ENCODE data around the gene QRFP.

Gene QRFP

DNA sequence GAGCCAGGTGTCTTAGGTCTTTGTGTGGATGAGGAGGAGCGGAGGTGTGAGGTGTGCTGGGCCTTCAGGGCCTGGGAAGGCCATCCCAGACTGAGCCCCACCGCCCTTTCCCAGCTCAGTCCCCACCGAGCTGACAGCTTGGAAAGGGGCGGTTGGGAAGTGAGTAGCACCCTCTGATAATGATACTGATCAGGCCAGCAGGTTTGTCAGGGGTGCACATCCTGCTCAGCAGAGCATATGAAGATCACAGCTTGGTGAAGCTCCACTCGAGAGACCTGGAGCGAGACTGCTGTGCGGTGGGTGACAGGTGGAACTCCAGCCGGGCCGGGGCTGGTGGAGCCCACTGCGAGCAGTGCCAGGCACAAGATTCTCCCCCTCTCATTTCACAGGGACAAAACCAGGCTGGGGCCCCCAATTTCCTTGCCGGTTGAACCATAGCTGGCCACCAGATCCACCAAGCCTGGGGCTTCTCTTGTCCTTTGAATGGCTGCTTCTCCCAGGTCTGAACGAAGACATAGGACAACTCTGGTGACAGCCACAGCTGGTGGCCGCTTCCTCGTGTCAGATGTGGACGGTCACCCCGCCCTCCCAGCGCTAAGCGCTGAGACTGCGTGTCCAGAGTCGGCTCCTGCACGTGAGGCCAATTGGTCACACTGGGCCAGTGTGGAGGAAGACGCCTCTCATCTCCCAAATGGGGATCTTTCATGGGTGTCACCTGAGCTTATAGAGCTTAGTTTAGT is 8.3 kb downstream of the QRFP start:
- Histone ChIP-seq H3K36me3 (ENCODE audit: control insufficient read depth in 2 of 2, insufficient read depth in 2 of 2, low read length in 2 of 2) (peaks cover 59 to 61% of the 10 kb centered on the region in 2 donors), H3K9ac (ENCODE audit: low read depth in 1 of 2, low read length in 2 of 2) (no peak overlapping the region)

DNA sequence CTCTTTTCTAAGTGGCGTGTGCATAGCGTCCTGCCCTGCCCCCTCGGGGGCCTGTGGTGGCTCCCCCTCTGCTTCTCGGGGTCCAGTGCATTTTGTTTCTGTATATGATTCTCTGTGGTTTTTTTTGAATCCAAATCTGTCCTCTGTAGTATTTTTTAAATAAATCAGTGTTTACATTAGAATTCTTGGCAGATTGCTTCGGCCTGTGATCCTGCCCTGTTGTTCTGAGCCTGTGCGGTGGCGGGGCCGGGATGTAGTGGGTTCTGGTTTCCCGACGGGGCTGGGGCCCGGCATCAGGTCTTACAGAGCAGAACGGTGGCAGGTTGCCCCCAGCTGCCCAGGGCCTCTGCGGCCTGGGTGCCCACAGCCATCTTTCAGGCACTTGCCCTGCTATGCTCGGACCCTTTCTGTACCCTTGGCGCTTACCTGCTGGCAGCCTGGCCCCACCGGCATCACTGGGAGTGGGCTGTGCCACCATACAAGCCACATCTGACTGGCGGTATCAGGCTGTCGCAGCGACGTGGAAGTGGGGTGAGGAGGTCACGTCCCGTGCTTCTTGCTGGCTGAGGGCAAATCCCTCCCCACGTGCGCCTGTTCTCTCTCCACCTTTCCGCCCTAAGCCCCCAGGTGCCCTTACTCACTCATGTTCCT is 9.0 kb downstream of the QRFP start:
- H3K27me3 ChIP-seq (ENCODE audit: control insufficient read depth in 2 of 2, insufficient read depth in 2 of 2, low read length in 2 of 2), result no peaks in the 10 kb centered on the region
- no peak overlapping the region for H3K4me3 ChIP-seq (ENCODE audit: low read length in 2 of 2)
- H3K9me3 ChIP-seq (ENCODE audit: control insufficient read depth in 2 of 2, low read length in 2 of 2), result no peaks in the 10 kb centered on the region
- peaks cover 59 to 65% of the 10 kb centered on the region in 2 donors for H3K36me3 ChIP-seq (ENCODE audit: control insufficient read depth in 2 of 2, insufficient read depth in 2 of 2, low read length in 2 of 2)
- no peaks in the 10 kb centered on the region for H3K4me1 ChIP-seq (ENCODE audit: control insufficient read depth in 2 of 2, insufficient read depth in 2 of 2, low read length in 2 of 2)
- no peak overlapping the region for H3K27ac ChIP-seq (ENCODE audit: low read depth in 2 of 2, low read length in 2 of 2)
- H3K9ac ChIP-seq (ENCODE audit: low read depth in 1 of 2, low read length in 2 of 2), result no peak overlapping the region

More for the DNA sequence above, 8.3 kb downstream of the QRFP start:
- no peak overlapping the region for H3K4me3 ChIP-seq (ENCODE audit: low read length in 2 of 2)
- H3K4me1 ChIP-seq (ENCODE audit: control insufficient read depth in 2 of 2, insufficient read depth in 2 of 2, low read length in 2 of 2), result peaks cover 0 to under 1% of the 10 kb centered on the region in 2 donors
- no peaks in the 10 kb centered on the region for H3K9me3 ChIP-seq (ENCODE audit: control insufficient read depth in 2 of 2, low read length in 2 of 2)
- no peak overlapping the region for H3K27ac ChIP-seq (ENCODE audit: low read depth in 2 of 2, low read length in 2 of 2)
- H3K27me3 ChIP-seq (ENCODE audit: control insufficient read depth in 2 of 2, insufficient read depth in 2 of 2, low read length in 2 of 2), result no peaks in the 10 kb centered on the region

DNA sequence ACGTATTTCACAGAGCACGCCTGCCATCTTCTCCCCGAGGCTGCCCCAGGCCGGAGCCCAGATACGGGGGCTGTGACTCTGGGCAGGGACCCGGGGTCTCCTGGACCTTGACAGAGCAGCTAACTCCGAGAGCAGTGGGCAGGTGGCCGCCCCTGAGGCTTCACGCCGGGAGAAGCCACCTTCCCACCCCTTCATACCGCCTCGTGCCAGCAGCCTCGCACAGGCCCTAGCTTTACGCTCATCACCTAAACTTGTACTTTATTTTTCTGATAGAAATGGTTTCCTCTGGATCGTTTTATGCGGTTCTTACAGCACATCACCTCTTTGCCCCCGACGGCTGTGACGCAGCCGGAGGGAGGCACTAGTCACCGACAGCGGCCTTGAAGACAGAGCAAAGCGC is 9.6 kb downstream of the QRFP start:
- Histone ChIP-seq H3K27me3 (ENCODE audit: control insufficient read depth in 2 of 2, insufficient read depth in 2 of 2, low read length in 2 of 2) (no peaks in the 10 kb centered on the region), H3K4me3 (ENCODE audit: low read length in 2 of 2) (no peak overlapping the region), H3K9me3 (ENCODE audit: control insufficient read depth in 2 of 2, low read length in 2 of 2) (no peaks in the 10 kb centered on the region), H3K9ac (ENCODE audit: low read depth in 1 of 2, low read length in 2 of 2) (no peak overlapping the region), H3K27ac (ENCODE audit: low read depth in 2 of 2, low read length in 2 of 2) (no peak overlapping the region), H3K4me1 (ENCODE audit: control insufficient read depth in 2 of 2, insufficient read depth in 2 of 2, low read length in 2 of 2) (no peaks in the 10 kb centered on the region), H3K36me3 (ENCODE audit: control insufficient read depth in 2 of 2, insufficient read depth in 2 of 2, low read length in 2 of 2) (peaks cover 62 to 66% of the 10 kb centered on the region in 2 donors)

DNA sequence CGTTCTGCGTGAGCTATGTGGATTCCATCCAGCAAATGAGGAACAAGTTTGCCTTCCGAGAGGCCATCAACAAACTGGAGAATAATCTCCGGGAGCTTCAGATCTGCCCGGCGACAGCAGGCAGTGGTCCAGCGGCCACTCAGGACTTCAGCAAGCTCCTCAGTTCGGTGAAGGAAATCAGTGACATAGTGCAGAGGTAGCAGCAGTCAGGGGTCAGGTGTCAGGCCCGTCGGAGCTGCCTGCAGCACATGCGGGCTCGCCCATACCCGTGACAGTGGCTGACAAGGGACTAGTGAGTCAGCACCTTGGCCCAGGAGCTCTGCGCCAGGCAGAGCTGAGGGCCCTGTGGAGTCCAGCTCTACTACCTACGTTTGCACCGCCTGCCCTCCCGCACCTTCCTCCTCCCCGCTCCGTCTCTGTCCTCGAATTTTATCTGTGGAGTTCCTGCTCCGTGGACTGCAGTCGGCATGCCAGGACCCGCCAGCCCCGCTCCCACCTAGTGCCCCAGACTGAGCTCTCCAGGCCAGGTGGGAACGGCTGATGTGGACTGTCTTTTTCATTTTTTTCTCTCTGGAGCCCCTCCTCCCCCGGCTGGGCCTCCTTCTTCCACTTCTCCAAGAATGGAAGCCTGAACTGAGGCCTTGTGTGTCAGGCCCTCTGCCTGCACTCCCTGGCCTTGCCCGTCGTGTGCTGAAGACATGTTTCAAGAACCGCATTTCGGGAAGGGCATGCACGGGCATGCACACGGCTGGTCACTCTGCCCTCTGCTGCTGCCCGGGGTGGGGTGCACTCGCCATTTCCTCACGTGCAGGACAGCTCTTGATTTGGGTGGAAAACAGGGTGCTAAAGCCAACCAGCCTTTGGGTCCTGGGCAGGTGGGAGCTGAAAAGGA is 10.9 kb downstream of the QRFP start:
- H3K36me3 ChIP-seq (ENCODE audit: control insufficient read depth in 2 of 2, insufficient read depth in 2 of 2, low read length in 2 of 2), result peaks cover 68 to 75% of the 10 kb centered on the region in 2 donors
- no peak overlapping the region for H3K27ac ChIP-seq (ENCODE audit: low read depth in 2 of 2, low read length in 2 of 2)
- no peaks in the 10 kb centered on the region for H3K4me1 ChIP-seq (ENCODE audit: control insufficient read depth in 2 of 2, insufficient read depth in 2 of 2, low read length in 2 of 2)
- H3K27me3 ChIP-seq (ENCODE audit: control insufficient read depth in 2 of 2, insufficient read depth in 2 of 2, low read length in 2 of 2), result no peaks in the 10 kb centered on the region
- H3K4me3 ChIP-seq (ENCODE audit: low read length in 2 of 2), result no peak overlapping the region
- H3K9ac ChIP-seq (ENCODE audit: low read depth in 1 of 2, low read length in 2 of 2), result no peak overlapping the region
- H3K9me3 ChIP-seq (ENCODE audit: control insufficient read depth in 2 of 2, low read length in 2 of 2), result no peaks in the 10 kb centered on the region

DNA sequence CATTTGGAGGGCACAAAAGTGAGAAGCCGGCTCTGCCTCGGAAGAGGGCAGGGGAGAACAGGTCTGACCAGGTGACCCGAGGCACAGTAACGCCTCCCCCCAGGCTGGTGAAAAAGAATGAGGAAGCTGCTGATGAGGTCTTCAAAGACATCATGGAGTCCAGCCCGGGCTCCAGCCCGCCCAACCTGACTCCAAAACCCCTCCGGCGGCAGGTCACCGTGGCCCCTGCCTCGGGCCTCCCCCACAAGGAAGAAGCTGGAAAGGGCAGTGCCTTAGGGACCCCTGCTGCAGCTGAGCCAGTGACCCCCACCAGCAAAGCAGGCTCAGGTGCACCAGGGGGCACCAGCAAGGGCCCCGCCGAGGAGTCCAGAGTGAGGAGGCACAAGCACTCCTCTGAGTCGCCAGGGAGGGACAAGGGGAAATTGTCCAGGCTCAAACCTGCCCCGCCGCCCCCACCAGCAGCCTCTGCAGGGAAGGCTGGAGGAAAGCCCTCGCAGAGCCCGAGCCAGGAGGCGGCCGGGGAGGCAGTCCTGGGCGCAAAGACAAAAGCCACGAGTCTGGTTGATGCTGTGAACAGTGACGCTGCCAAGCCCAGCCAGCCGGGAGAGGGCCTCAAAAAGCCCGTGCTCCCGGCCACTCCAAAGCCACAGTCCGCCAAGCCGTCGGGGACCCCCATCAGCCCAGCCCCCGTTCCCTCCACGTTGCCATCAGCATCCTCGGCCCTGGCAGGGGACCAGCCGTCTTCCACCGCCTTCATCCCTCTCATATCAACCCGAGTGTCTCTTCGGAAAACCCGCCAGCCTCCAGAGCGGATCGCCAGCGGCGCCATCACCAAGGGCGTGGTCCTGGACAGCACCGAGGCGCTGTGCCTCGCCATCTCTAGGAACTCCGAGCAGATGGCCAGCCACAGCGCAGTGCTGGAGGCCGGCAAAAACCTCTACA is 11.8 kb downstream of the QRFP start:
- Histone ChIP-seq H3K9me3 (ENCODE audit: control insufficient read depth in 2 of 2, low read length in 2 of 2) (no peaks in the 10 kb centered on the region), H3K4me3 (ENCODE audit: low read length in 2 of 2) (no peak overlapping the region), H3K27me3 (ENCODE audit: control insufficient read depth in 2 of 2, insufficient read depth in 2 of 2, low read length in 2 of 2) (no peaks in the 10 kb centered on the region), H3K36me3 (ENCODE audit: control insufficient read depth in 2 of 2, insufficient read depth in 2 of 2, low read length in 2 of 2) (peaks cover 72 to 77% of the 10 kb centered on the region in 2 donors), H3K4me1 (ENCODE audit: control insufficient read depth in 2 of 2, insufficient read depth in 2 of 2, low read length in 2 of 2) (no peaks in the 10 kb centered on the region), H3K27ac (ENCODE audit: low read depth in 2 of 2, low read length in 2 of 2) (no peak overlapping the region), H3K9ac (ENCODE audit: low read depth in 1 of 2, low read length in 2 of 2) (no peak overlapping the region)

DNA sequence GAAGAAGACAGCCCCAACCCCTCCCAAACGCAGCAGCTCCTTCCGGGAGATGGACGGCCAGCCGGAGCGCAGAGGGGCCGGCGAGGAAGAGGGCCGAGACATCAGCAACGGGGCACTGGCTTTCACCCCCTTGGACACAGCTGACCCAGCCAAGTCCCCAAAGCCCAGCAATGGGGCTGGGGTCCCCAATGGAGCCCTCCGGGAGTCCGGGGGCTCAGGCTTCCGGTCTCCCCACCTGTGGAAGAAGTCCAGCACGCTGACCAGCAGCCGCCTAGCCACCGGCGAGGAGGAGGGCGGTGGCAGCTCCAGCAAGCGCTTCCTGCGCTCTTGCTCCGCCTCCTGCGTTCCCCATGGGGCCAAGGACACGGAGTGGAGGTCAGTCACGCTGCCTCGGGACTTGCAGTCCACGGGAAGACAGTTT is 12.5 kb downstream of the QRFP start:
- Histone ChIP-seq H3K36me3 (ENCODE audit: control insufficient read depth in 2 of 2, insufficient read depth in 2 of 2, low read length in 2 of 2) (peaks cover 78 to 82% of the 10 kb centered on the region in 2 donors), H3K4me3 (ENCODE audit: low read length in 2 of 2) (no peak overlapping the region), H3K9me3 (ENCODE audit: control insufficient read depth in 2 of 2, low read length in 2 of 2) (no peaks in the 10 kb centered on the region), H3K27ac (ENCODE audit: low read depth in 2 of 2, low read length in 2 of 2) (no peak overlapping the region), H3K27me3 (ENCODE audit: control insufficient read depth in 2 of 2, insufficient read depth in 2 of 2, low read length in 2 of 2) (no peaks in the 10 kb centered on the region), H3K9ac (ENCODE audit: low read depth in 1 of 2, low read length in 2 of 2) (no peak overlapping the region), H3K4me1 (ENCODE audit: control insufficient read depth in 2 of 2, insufficient read depth in 2 of 2, low read length in 2 of 2) (no peaks in the 10 kb centered on the region)

DNA sequence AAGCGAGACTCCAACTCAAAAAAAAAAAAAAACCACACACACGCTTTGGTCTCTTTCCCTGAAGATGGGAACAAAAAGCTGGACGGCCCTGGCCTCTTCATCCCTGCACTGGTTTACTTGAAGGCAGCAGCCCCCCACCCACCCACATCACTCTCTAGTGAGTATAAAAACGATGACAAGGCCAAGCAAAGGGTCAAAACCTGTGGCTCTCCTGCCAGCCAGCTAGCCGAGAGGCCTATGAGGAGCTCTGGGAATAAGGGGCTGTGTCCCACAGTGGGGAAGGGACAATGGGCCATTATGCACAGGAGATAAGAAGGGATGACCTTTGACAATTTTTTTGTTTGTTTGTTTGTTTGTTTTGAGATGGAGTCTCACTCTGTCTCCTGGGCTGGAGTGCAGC is 13.1 kb downstream of the QRFP start:
- Histone ChIP-seq H3K4me3 (ENCODE audit: low read length in 2 of 2) (no peak overlapping the region), H3K27me3 (ENCODE audit: control insufficient read depth in 2 of 2, insufficient read depth in 2 of 2, low read length in 2 of 2) (no peaks in the 10 kb centered on the region), H3K36me3 (ENCODE audit: control insufficient read depth in 2 of 2, insufficient read depth in 2 of 2, low read length in 2 of 2) (peaks cover 78 to 84% of the 10 kb centered on the region in 2 donors), H3K9me3 (ENCODE audit: control insufficient read depth in 2 of 2, low read length in 2 of 2) (no peaks in the 10 kb centered on the region), H3K4me1 (ENCODE audit: control insufficient read depth in 2 of 2, insufficient read depth in 2 of 2, low read length in 2 of 2) (no peaks in the 10 kb centered on the region), H3K27ac (ENCODE audit: low read depth in 2 of 2, low read length in 2 of 2) (no peak overlapping the region), H3K9ac (ENCODE audit: low read depth in 1 of 2, low read length in 2 of 2) (no peak overlapping the region)

DNA sequence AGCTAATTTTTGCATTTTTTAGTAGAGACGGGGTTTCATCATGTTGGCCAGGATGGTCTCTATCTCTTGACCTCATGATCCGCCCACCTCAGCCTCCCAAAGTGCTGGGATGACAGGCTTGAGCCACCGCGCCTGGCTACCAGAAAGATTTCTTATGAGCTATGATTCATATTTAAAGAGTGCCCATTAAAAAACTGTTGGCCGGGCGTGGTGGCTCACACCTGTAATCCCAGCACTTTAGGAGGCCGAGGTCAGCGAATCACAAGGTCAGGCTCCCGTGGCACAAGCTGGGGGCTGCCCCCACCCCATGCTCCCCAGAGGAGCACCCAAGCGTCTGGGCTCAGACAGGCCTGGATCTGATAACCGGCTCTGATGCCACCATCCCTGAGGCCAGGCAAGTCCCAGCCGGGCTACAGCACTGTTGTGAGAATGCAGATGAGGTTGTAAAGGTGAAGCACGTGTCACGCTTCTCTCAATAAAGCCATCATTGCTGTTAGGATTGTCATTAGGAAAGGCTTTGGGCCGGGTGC is 13.9 kb downstream of the QRFP start:
- Histone ChIP-seq H3K4me3 (ENCODE audit: low read length in 2 of 2) (no peak overlapping the region), H3K36me3 (ENCODE audit: control insufficient read depth in 2 of 2, insufficient read depth in 2 of 2, low read length in 2 of 2) (peaks cover 73 to 82% of the 10 kb centered on the region in 2 donors), H3K4me1 (ENCODE audit: control insufficient read depth in 2 of 2, insufficient read depth in 2 of 2, low read length in 2 of 2) (no peaks in the 10 kb centered on the region), H3K27ac (ENCODE audit: low read depth in 2 of 2, low read length in 2 of 2) (no peak overlapping the region), H3K9ac (ENCODE audit: low read depth in 1 of 2, low read length in 2 of 2) (no peak overlapping the region), H3K27me3 (ENCODE audit: control insufficient read depth in 2 of 2, insufficient read depth in 2 of 2, low read length in 2 of 2) (no peaks in the 10 kb centered on the region), H3K9me3 (ENCODE audit: control insufficient read depth in 2 of 2, low read length in 2 of 2) (no peaks in the 10 kb centered on the region)

DNA sequence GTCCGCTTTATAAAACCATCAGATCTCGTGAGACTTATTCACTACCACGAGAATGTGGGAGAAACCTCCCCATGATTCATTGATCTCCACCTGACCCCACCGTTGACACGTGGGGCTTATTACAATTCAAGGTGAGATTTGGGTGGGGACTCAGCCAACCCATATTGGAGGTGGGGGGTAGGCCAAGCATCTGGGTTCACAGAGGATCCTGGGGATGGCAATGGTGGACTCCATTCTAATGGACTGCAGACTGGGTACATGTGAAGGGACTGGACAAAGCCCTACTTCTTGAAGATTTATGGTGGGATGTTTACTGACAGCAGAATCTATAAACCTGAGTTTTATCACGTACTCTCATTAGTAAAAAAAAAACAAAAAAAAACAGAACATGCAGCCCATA is 15.1 kb downstream of the QRFP start:
- H3K9ac ChIP-seq (ENCODE audit: low read depth in 1 of 2, low read length in 2 of 2), result no peak overlapping the region
- H3K4me3 ChIP-seq (ENCODE audit: low read length in 2 of 2), result no peak overlapping the region
- H3K4me1 ChIP-seq (ENCODE audit: control insufficient read depth in 2 of 2, insufficient read depth in 2 of 2, low read length in 2 of 2), result no peaks in the 10 kb centered on the region
- H3K36me3 ChIP-seq (ENCODE audit: control insufficient read depth in 2 of 2, insufficient read depth in 2 of 2, low read length in 2 of 2), result peaks cover 63 to 72% of the 10 kb centered on the region in 2 donors
- H3K27me3 ChIP-seq (ENCODE audit: control insufficient read depth in 2 of 2, insufficient read depth in 2 of 2, low read length in 2 of 2), result no peaks in the 10 kb centered on the region
- no peaks in the 10 kb centered on the region for H3K9me3 ChIP-seq (ENCODE audit: control insufficient read depth in 2 of 2, low read length in 2 of 2)
- H3K27ac ChIP-seq (ENCODE audit: low read depth in 2 of 2, low read length in 2 of 2), result no peak overlapping the region

Measured in mucosa of rectum (tissue), 2 donors.